ENCODE measurements around the gene ZFX. TPM values are rescaled to one million over a fixed set of nuclear protein-coding genes. Genes with fewer than 3 reads are reported as not detected.

The ZFX gene
- total and polyA plus RNA-seq, 10 of the 15 experiments (the other 5 are each of a cell fraction or from before 2014, with no cell fraction given) = 6.8 to 40.9 (median 24.6) TPM

DNA sequence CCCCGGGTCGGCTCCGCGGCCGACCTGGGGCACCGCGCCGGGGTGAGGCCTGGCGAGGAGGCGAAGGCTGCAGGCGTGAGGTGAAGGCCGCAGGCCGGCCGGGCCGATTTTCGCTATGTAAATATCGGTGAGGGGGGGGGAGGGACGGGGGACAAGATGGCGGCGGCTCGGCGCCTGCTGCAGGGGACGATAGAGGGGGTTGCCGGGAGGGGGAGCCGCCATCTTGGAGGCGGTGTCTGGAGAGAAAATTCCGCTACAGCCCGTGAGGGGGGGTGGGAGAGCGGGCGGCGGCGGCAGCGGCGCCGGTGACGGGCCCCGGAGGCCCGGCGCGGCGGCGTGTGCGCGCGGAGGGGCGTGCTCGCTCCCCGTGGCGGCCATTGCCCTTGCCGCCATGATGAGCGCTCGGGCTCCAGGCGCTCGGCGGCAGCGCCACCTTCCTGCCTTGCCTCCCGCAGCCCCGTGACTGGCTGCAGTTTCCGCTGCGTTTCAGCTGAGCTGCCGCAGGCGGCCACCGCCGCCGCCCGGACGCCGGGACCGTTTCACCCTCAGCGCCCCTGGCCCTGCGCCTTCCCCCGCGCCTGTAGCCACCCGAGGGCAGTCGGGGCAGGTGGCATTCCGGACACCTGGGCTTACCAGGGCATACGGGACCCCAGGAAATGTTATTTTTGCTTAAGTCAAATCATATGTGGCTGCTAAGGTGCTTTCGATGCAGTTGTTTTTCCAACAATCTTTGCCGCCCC, 692 bp downstream of the ZFX start (continued):
- TF ChIP-seq STAT1 (conservative IDR thresholded peaks at IDR 0.05) = 0 out of 2 replicates have a peak, but pooled peaks have one; percentile 75
- TF ChIP-seq TCF3 (IDR thresholded peaks at IDR 0.05; ENCODE audit: borderline replicate concordance, insufficient read depth, low read depth, low read length) = 0 out of 2 replicates have a peak, but pooled peaks have one; percentile 22
- TF ChIP-seq, protein P1, sequence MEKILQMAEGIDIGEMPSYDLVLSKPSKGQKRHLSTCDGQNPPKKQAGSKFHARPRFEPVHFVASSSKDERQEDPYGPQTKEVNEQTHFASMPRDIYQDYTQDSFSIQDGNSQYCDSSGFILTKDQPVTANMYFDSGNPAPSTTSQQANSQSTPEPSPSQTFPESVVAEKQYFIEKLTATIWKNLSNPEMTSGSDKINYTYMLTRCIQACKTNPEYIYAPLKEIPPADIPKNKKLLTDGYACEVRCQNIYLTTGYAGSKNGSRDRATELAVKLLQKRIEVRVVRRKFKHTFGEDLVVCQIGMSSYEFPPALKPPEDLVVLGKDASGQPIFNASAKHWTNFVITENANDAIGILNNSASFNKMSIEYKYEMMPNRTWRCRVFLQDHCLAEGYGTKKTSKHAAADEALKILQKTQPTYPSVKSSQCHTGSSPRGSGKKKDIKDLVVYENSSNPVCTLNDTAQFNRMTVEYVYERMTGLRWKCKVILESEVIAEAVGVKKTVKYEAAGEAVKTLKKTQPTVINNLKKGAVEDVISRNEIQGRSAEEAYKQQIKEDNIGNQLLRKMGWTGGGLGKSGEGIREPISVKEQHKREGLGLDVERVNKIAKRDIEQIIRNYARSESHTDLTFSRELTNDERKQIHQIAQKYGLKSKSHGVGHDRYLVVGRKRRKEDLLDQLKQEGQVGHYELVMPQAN (conservative IDR thresholded peaks at IDR 0.05) = peak; percentile 74
- no peak for TF ChIP-seq EGR1 (IDR thresholded peaks at IDR 0.05; ENCODE audit: borderline replicate concordance in 1 of 2, low read depth in 2 of 2, low read length in 2 of 2)
- no peak for TF ChIP-seq SRF (IDR thresholded peaks at IDR 0.05; ENCODE audit: low read depth in 2 of 2, low read length in 2 of 2)
- no peak for TF ChIP-seq CEBPB (IDR thresholded peaks at IDR 0.05; ENCODE audit: borderline replicate concordance in 1 of 2, low read depth in 2 of 2, low read length in 2 of 2)
- TF ChIP-seq RAD51 (IDR thresholded peaks at IDR 0.05) = no peak
- no peak for TF ChIP-seq BCL11A (IDR thresholded peaks at IDR 0.05; ENCODE audit: low read depth, low read length)
- TF ChIP-seq LARP7 (IDR thresholded peaks at IDR 0.05) = peak; percentile 89
- TF ChIP-seq KDM1A (IDR thresholded peaks at IDR 0.05; ENCODE audit: borderline replicate concordance) = no peak
- no peak for TF ChIP-seq TBL1XR1 (IDR thresholded peaks at IDR 0.05; ENCODE audit: low read depth, low read length)
- TF ChIP-seq RBBP5 (conservative IDR thresholded peaks at IDR 0.05) = no peak
- no peak for TF ChIP-seq EED (IDR thresholded peaks at IDR 0.05; ENCODE audit: low read depth)
- TF ChIP-seq IRF4 (IDR thresholded peaks at IDR 0.05; ENCODE audit: low read depth, low read length) = no peak
- TF ChIP-seq BMI1 (IDR thresholded peaks at IDR 0.05; ENCODE audit: borderline replicate concordance) = no peak
- TF ChIP-seq SMC3 (IDR thresholded peaks at IDR 0.05; ENCODE audit: borderline replicate concordance, low read length) = peak; percentile 17; the same call in 1 of the 2 replicates
- TF ChIP-seq, protein P2, sequence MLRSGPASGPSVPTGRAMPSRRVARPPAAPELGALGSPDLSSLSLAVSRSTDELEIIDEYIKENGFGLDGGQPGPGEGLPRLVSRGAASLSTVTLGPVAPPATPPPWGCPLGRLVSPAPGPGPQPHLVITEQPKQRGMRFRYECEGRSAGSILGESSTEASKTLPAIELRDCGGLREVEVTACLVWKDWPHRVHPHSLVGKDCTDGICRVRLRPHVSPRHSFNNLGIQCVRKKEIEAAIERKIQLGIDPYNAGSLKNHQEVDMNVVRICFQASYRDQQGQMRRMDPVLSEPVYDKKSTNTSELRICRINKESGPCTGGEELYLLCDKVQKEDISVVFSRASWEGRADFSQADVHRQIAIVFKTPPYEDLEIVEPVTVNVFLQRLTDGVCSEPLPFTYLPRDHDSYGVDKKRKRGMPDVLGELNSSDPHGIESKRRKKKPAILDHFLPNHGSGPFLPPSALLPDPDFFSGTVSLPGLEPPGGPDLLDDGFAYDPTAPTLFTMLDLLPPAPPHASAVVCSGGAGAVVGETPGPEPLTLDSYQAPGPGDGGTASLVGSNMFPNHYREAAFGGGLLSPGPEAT (IDR thresholded peaks at IDR 0.05; ENCODE audit: low read depth) = no peak
- TF ChIP-seq YY1 (IDR thresholded peaks at IDR 0.05; ENCODE audit: low read depth, low read length) = peak; percentile 99
- 0 out of 2 replicates have a peak, but pooled peaks have one; percentile 53 for TF ChIP-seq ZNF207 (IDR thresholded peaks at IDR 0.05; ENCODE audit: borderline replicate concordance)
- no peak for TF ChIP-seq RCOR1 (conservative IDR thresholded peaks at IDR 0.05; ENCODE audit: low read depth, low read length)
- no peak for TF ChIP-seq JUND (IDR thresholded peaks at IDR 0.05; ENCODE audit: low read depth, low read length)
- TF ChIP-seq, protein P3, sequence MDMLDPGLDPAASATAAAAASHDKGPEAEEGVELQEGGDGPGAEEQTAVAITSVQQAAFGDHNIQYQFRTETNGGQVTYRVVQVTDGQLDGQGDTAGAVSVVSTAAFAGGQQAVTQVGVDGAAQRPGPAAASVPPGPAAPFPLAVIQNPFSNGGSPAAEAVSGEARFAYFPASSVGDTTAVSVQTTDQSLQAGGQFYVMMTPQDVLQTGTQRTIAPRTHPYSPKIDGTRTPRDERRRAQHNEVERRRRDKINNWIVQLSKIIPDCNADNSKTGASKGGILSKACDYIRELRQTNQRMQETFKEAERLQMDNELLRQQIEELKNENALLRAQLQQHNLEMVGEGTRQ (IDR thresholded peaks at IDR 0.05; ENCODE audit: borderline replicate concordance, low read depth, low read length) = peak; percentile 47
- TF ChIP-seq, protein P4, sequence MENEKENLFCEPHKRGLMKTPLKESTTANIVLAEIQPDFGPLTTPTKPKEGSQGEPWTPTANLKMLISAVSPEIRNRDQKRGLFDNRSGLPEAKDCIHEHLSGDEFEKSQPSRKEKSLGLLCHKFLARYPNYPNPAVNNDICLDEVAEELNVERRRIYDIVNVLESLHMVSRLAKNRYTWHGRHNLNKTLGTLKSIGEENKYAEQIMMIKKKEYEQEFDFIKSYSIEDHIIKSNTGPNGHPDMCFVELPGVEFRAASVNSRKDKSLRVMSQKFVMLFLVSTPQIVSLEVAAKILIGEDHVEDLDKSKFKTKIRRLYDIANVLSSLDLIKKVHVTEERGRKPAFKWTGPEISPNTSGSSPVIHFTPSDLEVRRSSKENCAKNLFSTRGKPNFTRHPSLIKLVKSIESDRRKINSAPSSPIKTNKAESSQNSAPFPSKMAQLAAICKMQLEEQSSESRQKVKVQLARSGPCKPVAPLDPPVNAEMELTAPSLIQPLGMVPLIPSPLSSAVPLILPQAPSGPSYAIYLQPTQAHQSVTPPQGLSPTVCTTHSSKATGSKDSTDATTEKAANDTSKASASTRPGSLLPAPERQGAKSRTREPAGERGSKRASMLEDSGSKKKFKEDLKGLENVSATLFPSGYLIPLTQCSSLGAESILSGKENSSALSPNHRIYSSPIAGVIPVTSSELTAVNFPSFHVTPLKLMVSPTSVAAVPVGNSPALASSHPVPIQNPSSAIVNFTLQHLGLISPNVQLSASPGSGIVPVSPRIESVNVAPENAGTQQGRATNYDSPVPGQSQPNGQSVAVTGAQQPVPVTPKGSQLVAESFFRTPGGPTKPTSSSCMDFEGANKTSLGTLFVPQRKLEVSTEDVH (IDR thresholded peaks at IDR 0.05; ENCODE audit: low read depth, partially characterized antibody) = no peak
- no peak for TF ChIP-seq KAT2A (conservative IDR thresholded peaks at IDR 0.05; ENCODE audit: control insufficient read depth, low read depth, low read length)
